Neural crest cell (in vitro differentiated cells): ENCODE measurements around the gene GEMIN7. TPM values are rescaled to one million over a fixed set of nuclear protein-coding genes. Genes with fewer than 3 reads are reported as not detected.

Experiments used
- DNase-seq: peaks from one replicate; pipeline ENCODE4 v3.0.0; 2021; ENCODE audit warnings: low read depth, mixed read lengths, low spot score
- H3K27ac Mint-ChIP-seq: one replicate; pipeline ENCODE4 v1.8.0; 2021; ENCODE audit warnings: mild to moderate bottlenecking, mixed read lengths; ENCODE audit not compliant: unreplicated experiment
- H3K27me3 Mint-ChIP-seq: 2 replicates; pipeline ENCODE4 v1.8.0; 2021; ENCODE audit warnings: low read depth, mild to moderate bottlenecking, mixed read lengths
- H3K36me3 Mint-ChIP-seq: 2 replicates; pipeline ENCODE4 v1.8.0; 2021; ENCODE audit warnings: low read depth, mild to moderate bottlenecking, mixed read lengths
- H3K4me1 Mint-ChIP-seq: 2 replicates; pipeline ENCODE4 v1.8.0; 2021; ENCODE audit warnings: mixed read lengths
- H3K4me3 Mint-ChIP-seq: one replicate; pipeline ENCODE4 v1.8.0; 2021; ENCODE audit warnings: mild to moderate bottlenecking, mixed read lengths
- H3K9me3 Mint-ChIP-seq: 2 replicates; pipeline ENCODE4 v1.8.0; 2021; ENCODE audit warnings: mixed read lengths
- total RNA-seq: library from RNA; stranded (reverse); gene quantifications from 2 replicates; pipeline ENCODE4 v1.2.1, GENCODE V29; 2021
- TF ChIP-seq, protein P1 (sequence below): fragments of 200-600 bp; sonication (generic); conservative IDR thresholded peaks from 2 replicates; pipeline ENCODE4 v1.5.0; 2021; ENCODE audit warnings: antibody characterized with exemption, mild to moderate bottlenecking

The GEMIN7 gene
- total RNA-seq, 1 donor from 2014 or later: 36.2 TPM

DNA sequence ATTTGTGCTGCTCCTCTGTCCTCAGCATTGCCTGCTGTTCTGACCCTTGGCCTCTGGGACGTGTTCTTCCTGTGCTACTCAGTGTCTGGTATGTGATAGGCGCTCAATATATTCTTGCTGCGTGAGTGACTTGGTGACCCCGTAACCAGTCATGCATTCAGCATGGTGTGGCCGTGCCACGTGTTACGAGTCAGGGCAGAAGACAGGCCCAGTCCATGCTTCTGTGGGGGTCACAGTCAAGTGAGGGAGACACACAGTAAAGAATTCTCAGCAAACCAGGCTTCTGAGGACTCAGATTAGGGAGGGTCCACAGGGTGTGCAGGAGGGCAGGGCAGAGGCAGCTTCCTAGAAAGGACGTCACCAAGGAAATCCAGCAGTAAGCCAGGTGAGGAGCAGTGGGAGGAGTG, 21.8 kb downstream of the GEMIN7 start:
- TF ChIP-seq, protein P1, sequence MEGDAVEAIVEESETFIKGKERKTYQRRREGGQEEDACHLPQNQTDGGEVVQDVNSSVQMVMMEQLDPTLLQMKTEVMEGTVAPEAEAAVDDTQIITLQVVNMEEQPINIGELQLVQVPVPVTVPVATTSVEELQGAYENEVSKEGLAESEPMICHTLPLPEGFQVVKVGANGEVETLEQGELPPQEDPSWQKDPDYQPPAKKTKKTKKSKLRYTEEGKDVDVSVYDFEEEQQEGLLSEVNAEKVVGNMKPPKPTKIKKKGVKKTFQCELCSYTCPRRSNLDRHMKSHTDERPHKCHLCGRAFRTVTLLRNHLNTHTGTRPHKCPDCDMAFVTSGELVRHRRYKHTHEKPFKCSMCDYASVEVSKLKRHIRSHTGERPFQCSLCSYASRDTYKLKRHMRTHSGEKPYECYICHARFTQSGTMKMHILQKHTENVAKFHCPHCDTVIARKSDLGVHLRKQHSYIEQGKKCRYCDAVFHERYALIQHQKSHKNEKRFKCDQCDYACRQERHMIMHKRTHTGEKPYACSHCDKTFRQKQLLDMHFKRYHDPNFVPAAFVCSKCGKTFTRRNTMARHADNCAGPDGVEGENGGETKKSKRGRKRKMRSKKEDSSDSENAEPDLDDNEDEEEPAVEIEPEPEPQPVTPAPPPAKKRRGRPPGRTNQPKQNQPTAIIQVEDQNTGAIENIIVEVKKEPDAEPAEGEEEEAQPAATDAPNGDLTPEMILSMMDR: no peak
- Mint-ChIP-seq H3K36me3 (no peaks in the 10 kb centered on the region), H3K27me3 (no peaks in the 10 kb centered on the region), H3K4me3 (peak overlapping the region; percentile 32), H3K27ac (no peak overlapping the region), H3K9me3 (no peaks in the 10 kb centered on the region), H3K4me1 (peaks cover 61% of the 10 kb centered on the region)
- no peak for DNase-seq

DNA sequence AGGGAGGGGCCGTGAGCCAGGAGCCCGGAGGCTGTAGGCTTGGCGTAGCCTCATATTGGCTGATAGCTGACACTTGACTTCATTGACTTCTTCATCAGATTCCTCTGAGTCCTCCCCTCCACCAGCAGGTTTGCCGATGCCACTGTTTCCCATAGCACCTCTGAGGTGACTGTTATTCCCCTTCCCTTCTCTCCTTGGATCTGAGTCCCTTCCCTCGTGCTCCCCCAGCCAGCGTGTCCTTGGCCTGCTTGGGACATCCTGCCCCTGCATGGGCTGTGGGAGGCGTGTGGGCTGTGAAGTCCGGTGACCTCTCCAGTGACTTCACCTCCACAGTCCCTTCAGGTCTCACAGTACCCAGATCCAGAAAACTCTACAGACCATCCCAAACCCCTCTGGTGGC, 22.7 kb downstream of the GEMIN7 start:
- TF ChIP-seq, protein P1: no peak
- Mint-ChIP-seq H3K4me3 (no peak overlapping the region), H3K27me3 (no peaks in the 10 kb centered on the region), H3K4me1 (peaks cover 51% of the 10 kb centered on the region), H3K36me3 (no peaks in the 10 kb centered on the region), H3K27ac (no peak overlapping the region), H3K9me3 (no peaks in the 10 kb centered on the region)
- DNase-seq: no peak

GRCh38 chr19:45102481-45102880, 23.4 kb downstream of the GEMIN7 start:
- Mint-ChIP-seq H3K4me1 (peaks cover 47% of the 10 kb centered on the region), H3K4me3 (no peak overlapping the region), H3K9me3 (no peaks in the 10 kb centered on the region), H3K36me3 (no peaks in the 10 kb centered on the region), H3K27me3 (no peaks in the 10 kb centered on the region), H3K27ac (no peak overlapping the region)
- DNase-seq: no peak
- TF ChIP-seq, protein P1: no peak

- DNase-seq: no peak
- H3K4me3 Mint-ChIP-seq: no peak overlapping the region
- H3K4me1 Mint-ChIP-seq: peaks cover 43% of the 10 kb centered on the region
- H3K9me3 Mint-ChIP-seq: no peaks in the 10 kb centered on the region
- H3K27me3 Mint-ChIP-seq: no peaks in the 10 kb centered on the region
- no peaks in the 10 kb centered on the region for H3K36me3 Mint-ChIP-seq
- TF ChIP-seq, protein P1: no peak
- H3K27ac Mint-ChIP-seq: no peak overlapping the region
Observed at GRCh38 chr19:45103156-45103507, 24.1 kb downstream of the GEMIN7 start.

DNA sequence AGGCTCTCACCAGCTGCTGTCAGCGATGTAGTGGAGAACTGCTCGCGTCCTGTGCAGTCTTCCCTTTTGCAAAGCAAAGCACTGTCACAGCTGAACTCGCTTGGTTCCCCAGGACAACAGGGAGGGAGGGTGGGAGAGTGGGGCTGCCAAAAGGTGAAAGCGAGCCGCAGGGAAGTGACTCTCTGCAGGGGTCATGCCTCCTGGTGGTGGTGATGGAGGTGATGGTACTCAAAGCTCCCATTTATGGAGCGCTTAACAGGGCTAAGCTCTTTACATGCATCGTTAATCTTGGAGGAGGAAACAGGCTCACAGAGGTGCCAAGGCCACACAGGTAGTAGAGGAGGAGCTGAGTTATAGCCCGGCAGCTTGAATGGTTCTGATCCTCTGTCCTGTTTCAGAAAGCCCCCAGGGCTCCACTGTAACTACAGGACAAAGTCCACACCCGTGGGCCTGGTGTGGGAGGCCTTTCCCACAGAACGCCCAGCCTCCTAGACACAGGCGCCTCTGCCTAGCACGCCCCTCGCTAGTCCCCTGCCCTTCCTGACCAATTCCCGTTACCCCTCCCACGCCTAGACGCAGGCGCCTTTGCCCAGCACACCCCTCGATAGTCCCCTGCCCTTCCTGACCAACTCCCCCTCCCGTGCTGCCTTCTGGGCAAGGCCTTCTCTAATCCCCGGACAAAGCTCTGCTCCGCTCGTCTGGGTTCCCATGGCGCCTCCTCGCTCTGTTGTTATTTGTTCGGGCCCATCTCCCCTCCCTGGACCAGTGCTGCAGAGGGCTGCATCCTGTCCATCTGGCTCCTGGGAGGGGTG, 24.7 kb downstream of the GEMIN7 start:
- no peaks in the 10 kb centered on the region for H3K36me3 Mint-ChIP-seq
- no peaks in the 10 kb centered on the region for H3K9me3 Mint-ChIP-seq
- H3K4me3 Mint-ChIP-seq: peak overlapping the region; percentile 34
- TF ChIP-seq, protein P1: no peak
- H3K27ac Mint-ChIP-seq: peak overlapping the region; percentile 93
- H3K4me1 Mint-ChIP-seq: peaks cover 37% of the 10 kb centered on the region
- H3K27me3 Mint-ChIP-seq: no peaks in the 10 kb centered on the region
- DNase-seq: no peak
